GF-D8 (cell line): ENCODE results near the gene DPP8.
A peak's percentile ranks its signal among the peaks of the same experiment; 100 is the strongest.
"Not testable (repeated sequence)": the region's sequence is repeated elsewhere in the genome, so short reads cannot be mapped to it uniquely, and the experiment has no call there.

Source experiments
- DNase-seq: peaks from one replicate; lab custom pipeline; 2025; lab: John Stamatoyannopoulos, UW

Gene DPP8

DNA sequence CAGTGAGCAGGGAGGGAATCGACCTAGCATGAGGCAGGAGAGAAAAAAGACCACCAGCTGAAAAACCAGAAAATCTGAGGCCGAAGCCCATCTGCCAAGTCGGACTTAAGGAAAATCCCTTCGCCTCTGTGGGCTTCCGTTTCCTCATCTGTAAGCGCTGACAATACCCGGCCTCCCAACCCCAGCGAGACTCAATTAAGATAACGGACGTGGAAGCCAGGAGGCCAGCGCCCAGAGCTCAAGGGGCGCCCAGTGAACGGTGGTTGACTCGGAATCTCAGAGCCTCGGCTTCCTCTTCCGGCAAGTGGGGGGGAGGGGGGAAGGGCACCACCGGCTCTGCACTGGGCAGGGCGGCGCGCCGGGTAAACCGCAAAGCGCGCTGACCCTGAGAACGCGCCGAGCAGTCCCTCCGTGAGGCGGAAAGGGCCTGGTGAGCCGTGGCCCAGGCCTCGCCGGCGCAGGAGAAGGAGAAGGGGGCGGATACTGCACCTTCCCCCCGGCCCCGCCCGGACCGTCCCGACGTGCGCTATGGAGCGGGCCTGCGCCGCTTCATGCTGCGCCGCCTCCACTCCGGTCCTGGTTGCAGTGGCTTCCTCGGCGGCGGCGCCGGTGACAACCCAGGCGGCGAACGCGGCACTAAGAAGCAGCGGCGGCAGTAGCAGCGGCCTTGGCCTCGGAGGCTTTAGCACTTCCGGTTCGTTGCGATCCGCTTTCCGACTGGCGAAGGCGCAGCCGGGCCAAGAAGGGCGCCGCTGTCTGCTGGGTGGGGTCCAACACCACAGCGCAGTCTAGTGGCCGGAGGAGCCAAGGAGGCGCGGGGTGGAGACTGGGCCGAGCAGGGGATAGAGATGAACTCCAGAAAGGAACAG is at the start of gene DPP8:
TSS of gene DPP8 (minus strand) at position 693 of the 869 bp plus-strand sequence. CDS start 5,136 bp downstream, outside the sequence.
- DNase-seq, result peak; percentile 79

DNA sequence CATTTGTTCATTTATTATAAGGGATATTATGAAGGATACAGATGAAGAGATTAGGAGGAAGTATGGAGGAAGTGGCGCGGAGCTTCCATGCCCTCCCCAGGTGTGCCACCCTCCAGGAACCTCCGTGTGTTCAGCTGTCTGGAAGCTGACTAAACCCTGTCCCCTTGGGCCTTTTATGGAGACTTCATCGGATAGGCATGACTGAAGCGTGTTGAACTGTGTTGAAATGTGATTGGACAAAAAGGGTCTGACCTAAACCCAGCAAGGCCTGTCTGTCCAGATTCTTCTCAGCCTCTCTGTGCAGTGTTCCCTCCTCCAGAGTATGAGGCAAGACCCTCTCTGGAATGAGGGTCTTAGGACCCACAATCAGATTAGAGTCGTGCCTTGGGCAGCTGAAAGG is 44.4 kb upstream of the DPP8 start:
- DNase-seq, result no peak

DNA sequence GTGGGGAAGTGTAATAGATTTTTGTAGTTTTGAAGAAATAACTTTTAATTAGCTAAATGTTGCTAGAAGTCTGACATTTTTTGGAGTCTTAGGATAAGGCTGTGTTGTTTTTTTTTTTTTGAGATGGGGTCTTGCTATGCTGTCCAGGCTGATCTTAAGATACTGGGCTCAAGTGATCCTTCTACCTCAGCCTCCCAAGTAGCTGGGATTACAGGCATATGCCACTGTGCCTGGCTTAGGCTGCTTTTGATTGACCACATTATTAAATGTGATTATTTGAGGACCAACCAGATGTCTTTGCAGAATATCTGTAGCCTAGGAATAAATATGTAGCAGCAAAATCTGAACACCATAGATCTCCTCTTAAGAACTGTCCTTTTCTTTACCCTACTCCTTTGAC is 42.5 kb upstream of the DPP8 start:
- no peak for DNase-seq

DNA sequence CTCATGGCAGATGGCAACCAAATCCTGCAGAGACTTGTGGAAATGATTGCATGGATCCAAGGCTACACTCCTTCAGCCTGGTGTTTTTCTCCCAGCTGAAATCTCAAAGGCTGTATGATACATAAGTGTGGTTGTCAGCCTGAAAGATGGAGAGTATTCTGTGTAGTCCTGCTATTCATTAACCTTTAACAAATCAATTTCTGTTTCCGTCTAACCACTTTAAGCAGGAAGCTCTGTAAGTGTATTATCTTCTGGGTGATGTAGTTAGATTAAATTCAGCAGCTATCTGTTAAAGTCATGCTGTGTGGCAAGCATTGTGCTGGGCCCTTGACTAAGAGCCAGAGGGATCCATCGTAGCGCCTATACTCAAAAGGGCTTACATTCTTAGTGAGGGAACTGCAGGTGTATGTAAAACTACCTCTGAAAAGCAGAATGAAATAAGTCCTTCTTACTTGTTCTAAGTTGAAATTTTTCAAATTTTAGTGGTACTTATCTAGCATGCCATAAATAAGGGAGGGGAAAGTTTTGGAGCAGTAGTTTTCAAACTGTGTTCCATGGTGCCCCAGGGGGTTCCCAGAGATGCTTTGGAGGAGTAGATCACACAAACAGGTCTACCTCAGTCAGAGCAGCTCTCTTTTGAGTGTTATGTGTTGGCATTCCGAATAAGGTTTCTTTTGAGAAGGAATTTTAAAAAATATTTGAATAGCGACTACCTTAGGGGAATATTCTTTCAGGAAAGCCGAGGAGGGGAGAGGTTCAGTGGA is 41.7 kb upstream of the DPP8 start:
- DNase-seq, result no peak

DNA sequence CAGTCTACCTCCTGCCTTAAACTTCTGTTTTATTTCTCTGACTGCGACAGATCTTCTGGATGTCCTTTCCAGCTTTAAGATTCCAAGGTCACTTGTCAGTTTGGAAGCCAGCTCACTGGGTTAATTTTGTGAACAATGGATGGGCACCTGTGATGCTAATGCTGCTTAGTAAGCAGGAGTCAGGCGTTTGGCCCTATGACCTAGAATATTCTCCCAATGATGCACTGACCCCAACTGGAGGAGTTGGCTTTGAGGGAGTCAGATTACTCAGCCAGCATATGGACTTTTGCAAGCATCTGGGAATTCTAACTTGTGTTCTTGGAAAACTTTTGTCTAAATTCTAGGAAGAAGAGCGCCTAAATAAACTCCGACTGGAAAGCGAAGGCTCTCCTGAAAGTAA is 40.8 kb upstream of the DPP8 start:
- no peak for DNase-seq

DNA sequence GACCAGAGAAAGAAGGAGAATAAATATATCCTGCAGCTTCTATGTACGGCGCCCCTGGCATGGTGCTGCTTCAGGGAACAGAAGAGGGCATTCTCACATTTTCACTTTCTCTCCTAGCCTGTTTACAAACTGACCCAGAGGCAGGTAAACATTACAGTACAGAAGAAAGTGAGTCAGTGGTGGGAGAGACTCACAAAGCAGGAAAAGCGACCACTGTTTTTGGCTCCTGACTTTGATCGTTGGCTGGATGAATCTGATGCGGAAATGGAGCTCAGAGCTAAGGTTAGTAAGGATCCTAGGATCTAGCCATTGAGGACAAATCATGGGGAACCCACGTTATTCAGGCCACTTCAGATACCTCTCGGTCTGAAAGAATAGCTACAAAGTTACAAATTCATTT is 39.1 kb upstream of the DPP8 start:
- DNase-seq, result no peak

DNA sequence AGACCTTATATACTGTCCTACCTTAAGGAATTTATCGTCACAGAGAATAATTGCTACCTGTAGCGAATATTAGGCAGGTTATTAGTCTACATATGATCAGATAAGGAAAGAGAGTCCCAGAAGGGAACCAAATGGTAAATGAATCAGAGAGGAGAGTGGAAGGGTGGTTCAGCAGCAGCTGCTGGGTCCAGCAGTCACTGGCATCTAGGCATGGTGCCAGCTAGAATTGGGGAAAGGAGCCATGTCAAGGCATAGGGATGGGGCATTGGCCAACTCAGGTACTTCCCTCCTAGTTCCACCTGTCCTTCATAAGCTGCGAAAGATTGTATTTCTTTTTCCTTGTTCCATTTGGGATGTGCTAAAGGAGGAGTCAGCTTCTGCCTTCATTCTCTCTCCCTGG is 36.2 kb upstream of the DPP8 start:
- no peak for DNase-seq

DNA sequence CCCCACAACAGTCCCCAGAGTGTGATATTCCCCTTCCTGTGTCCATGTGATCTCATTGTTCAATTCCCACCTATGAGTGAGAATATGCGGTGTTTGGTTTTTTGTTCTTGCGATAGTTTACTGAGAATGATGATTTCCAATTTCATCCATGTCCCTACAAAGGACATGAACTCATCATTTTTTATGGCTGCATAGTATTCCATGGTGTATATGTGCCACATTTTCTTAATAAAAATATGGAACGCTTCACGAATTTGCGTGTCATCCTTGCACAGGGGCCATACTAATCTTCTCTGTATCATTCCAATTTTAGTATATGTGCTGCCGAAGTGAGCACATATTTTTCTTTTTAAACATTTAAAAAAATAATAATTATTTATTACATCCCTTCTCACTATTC is 35.4 kb upstream of the DPP8 start:
- not testable (repeated sequence) for DNase-seq

DNA sequence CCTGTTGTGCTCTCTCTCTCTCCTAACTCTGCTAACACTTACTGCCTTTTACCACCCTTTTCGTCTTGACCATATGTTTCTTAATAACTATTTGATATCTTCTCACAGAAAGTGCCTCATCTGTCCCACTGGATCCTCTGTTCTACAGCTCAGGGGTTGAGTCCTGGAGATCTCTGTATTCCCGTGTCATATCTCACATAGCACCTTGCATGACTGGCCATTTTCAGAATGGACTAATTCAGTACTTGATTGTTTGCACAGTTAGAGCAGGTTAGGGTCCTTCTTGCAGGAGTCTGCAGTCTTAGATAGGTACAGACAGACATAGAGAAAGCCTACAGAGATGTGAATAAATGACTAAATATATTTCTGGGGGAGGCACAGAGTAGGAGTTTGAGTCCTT is 33.7 kb upstream of the DPP8 start:
- DNase-seq, result no peak

DNA sequence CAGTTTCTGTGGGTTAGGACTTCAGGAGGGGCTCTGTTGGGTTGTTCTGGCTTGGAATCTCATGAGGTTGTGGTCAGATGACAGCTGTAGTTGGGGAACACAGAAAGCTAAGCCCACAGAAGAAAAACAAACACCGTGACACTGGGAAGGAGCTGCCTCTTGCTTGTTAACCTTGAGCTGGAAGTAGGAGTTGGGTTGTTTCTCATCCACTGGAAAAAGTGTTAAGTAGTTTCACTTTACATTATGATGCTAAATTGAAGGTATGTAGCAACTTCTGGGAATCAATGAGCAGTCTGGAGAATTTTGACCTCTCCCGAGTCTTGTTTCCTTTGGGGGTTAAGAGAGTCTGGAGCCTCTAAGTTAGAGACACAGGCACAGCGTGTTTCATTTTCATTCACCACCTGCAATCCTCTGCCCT is 33.2 kb upstream of the DPP8 start:
- DNase-seq, result peak; percentile 2

DNA sequence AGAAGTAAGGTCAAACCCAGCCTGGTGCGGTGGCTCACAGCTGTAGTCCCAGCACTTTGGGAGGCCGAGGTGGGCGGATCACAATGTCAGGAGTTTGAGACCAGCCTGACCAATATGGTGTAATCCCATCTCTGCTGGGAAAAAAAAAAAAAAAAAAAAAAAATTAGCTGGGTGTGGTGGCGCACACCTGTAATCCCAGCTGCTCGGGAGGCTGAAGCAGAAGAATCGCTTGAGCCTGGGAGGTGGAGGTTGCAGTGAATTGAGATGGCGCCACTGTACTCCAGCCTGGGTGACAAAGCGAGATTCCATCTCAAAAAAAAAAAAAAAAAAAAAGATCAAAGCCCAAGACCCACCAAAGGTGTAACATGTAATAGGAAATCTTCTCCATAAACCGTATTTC is 31.8 kb upstream of the DPP8 start:
- DNase-seq, result not testable (repeated sequence)

DNA sequence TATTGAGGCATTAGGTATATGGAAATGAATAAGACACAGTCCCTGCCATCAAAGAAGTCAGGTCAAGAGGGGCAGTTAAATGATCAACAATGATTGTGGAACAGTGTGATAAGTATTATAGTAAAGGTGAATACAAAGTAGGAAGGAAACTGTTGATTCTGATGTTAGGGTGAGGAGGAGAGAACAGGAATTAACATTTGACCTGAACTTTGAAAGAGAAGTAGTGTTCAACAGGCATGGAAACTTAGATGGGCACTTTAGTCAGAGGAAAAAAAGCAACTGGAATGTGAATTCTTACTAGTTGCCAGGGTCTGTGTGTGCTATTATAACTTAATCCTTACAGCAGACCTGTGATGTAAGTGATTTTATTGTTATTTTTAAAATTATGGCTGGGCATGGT is 30.4 kb upstream of the DPP8 start:
- no peak for DNase-seq

DNA sequence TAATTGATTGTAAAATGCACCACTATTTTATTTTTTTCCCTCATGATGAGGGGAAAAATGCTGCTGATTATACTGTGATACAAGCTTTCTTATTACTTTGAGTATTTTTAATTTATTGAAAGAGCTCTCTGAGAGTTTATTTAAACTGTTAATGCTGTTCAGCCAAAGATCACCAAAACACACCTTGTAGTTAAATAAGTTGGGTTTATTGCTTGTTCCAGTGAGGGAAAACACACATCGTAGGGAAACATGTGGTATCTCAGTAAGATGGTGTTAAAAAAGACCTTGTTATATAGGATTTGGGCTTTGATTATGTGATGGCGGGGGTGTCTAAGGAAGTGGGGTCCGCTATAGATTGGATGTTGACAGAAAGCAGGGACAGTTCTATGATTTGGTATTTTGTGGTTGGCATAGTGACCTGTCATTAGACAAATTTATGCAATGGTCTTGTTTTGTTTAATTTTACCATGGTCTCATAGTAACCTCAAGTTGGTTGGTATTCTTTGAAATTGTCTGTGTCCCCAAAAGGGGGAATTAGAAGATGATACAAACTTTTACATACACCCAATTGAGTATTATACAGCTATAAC is 23.8 kb upstream of the DPP8 start:
- no peak for DNase-seq

DNA sequence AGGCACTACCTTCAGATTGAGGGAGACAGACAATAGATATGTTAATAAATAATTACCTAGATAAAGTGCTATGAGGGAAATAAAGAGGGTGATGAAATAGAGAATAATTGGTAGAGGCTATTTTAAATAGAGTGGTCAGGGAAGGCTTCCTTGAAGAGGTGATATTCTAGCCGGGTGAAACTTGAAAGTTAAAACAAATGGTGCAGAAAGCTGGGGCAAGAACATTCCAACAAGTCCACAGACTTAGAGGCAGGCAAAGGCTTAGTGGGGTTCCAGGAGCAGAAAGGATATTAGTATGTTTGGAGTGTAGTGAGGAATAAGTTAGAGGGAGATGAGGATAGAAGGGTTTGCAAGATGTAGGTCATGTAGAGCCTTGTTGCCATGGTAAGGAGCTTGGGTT is 22.8 kb upstream of the DPP8 start:
- DNase-seq, result no peak

DNA sequence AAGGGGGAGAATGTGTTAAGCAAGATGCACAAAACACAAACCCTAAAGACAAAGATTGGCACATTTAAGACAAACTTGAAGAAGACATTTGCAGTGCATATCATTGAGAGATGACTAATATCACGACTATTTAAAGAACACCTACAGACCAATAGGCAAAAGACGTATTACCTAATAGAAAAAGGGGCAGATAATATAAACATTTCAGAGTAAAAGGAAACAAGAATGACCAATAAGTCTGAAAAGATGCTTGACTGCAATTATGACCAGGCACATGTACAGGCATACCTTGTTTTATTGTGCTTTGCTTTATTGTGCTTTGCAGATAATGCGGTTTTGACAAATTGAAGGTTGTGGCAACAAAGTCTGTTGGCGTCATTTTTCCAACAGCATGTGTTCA is 17.7 kb upstream of the DPP8 start:
- DNase-seq, result no peak

DNA sequence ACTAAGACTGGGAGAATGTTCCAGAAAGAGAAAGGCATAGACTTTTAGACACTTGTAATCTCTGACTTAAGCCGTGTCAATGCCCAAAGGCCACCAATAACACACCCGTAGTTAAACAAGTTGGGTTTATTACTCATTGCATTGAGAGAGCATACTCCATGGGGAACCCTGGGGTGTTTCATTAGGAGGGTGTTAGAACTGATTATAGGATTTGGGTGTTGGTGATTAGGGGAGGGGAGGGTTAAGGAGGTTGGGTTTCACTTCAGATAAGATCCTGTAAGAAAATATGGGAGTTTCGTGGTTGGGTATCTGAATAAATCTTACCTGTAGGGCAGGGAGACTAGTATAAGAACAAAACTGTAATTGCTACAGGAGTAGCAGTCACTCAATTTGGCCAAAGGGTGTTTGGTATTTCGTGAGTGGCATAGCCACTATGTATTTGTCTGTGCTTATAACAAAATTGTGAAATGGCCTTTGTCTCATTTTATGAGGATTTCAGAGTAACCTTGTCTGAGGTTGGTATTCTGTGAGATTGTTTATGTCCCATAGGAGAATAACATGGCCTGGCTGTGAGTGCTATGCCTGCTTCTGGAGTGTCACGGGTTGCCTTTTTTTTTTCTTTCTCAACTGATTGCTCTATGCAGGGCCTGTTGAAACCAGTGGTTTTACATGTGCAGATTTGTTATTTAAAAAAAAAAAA is 15.7 kb upstream of the DPP8 start:
- DNase-seq, result no peak

DNA sequence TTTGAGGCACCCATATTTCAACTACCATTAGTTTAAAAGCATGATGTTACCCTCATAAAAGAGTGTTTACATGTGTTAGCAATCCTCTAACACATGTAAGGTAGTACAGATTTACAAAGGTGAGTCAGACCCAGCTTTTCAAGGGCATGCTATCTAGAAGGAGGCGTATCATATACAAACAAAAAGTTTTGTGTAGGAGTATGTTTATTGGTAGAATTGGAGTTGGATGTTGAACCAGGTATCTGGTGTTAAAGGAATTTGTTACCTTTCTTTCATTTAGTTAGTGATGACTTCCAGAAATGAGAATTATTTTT is 15.2 kb upstream of the DPP8 start:
- DNase-seq, result no peak

DNA sequence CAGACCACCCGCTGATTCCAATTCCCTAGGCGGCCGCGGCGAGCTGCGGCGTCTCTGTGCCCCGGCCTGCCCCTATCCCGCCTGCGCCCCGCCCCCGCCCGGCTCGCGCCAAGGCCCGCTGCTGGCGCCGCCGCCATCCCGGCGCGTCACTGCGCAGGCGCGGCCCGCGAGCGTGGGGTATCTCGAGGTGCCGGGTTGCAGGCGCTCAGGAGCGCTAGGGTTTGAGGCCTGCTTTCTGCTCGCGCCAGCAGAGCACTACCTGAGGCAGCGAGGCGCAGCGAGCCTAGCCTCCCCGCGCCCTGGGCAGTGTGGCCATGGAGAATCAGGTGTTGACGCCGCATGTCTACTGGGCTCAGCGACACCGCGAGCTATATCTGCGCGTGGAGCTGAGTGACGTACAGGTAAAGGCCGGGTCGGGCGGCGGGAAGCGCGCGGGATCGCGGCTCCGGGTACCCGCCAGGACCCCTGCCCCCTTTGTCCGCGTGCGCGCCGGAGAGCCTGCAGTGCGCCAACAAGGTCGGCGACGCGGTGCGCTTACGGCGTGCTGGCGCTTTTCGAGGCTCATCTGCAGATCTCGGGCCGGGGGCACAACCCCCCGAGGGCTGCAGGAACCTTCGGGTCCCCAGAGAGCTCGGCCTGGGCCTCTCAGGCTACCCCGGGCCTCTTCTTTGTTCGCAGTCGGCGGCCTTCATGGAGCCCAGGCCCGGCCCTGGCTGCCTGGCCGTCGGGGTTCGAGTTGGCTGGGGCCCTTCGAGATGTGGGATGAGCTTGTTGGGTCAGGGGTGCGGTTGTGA is 13.0 kb upstream of the DPP8 start, which contains the start of gene HACD3:
TSS of gene HACD3 (plus strand) at position 146 of the 794 bp plus-strand sequence. CDS start at position 315, 169 bp downstream.
- peak; percentile 49 for DNase-seq

DNA sequence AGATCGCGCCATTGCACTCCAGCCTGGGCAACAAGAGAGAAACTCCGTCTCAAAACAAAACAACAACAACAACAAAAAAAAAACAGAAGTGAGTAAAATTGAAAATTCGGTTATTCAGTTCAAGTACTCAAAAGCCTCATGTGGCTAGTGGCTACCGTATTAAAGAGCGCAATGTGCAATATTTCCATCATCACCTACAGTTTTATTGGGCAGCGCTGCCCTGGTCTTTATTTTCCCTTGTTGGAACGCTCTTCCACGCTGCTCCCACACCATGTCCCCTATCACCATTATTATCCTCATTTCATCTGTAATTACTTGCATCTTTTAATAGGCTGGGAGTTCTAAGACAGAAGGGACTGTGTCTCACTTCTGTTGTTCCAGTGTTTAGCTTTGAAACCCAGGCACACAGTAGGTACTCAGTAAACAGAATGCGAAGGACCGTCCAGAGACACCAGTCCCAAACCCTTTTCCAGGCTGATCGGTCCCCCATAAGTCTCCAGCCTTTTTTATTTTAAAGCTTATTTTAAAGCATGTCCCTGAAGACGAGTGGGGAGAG is 12.4 kb upstream of the DPP8 start:
- no peak for DNase-seq

DNA sequence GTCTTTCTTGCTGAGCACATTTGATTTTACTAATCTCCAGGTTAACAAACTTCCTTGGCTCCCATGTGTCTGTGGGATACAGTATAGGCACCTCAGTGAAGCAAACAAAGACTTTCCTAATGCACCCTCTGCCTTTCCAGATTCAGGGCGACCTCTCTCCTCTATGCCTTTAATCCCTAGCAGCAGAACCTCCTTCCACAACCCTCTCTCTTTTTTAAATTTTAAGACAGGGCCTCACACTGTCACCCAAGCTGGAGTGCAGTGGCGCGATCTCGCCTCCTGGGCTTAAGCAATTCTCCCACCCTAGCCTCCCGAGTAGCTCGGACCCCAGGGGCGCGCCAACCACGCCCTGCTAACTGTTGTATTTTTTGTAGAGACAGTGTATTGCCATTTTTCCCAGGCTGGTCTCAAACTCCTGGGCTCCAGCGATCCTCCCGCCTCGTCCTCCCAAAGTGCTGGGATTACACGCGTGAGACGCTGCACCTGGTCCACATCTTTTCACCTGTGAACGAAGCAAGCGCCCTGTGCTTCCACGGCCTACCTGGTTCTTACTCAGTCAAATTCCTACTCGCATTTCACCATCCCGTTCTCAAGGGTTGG is 11.1 kb upstream of the DPP8 start:
- no peak for DNase-seq

DNA sequence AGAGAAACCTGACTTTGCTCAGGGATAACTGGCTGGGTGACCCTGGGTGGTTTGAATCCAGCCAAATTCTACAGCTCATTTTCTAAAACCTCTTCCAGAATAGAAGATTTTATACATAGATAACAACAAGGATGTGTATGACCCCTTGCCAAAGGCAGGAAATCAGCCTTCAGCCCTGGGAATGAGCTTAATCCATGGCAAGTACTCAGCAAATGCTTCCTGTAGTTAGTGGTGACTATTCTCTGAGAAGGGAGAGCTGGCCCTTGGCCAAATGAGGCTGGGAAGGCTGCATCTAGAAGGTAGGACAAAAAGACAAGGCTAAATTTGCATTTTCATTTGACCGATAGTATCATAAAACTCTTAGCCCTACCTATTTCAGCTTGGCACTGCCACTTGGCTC is 8.1 kb upstream of the DPP8 start:
- no peak for DNase-seq
